Muscle layer of colon (tissue), 2 donors: Measurements from ENCODE around the gene RTN4R.

ENCODE experiments used
- H3K27ac ChIP-seq: one replicate; pipeline ENCODE4 v1.7.0; 2013; ENCODE audit warnings: low read depth, mild to moderate bottlenecking, low read length, moderate library complexity
- H3K27me3 ChIP-seq, 2 donors: one replicate each; pipeline ENCODE4 v1.7.0; 2013; ENCODE audit warnings: low read length in 2 of 2, mild to moderate bottlenecking in 2 of 2; ENCODE audit not compliant: insufficient read depth in 2 of 2, control insufficient read depth in 1 of 2
- H3K36me3 ChIP-seq: one replicate; pipeline ENCODE4 v1.7.0; 2013; ENCODE audit warnings: mild to moderate bottlenecking, low read length; ENCODE audit not compliant: insufficient read depth
- H3K4me1 ChIP-seq: one replicate; pipeline ENCODE4 v1.7.0; 2013; ENCODE audit warnings: mild to moderate bottlenecking, low read length; ENCODE audit not compliant: insufficient read depth
- H3K4me3 ChIP-seq, 2 donors: one replicate each; pipeline ENCODE4 v1.7.0; 2013; ENCODE audit warnings: low read length in 2 of 2, low read depth in 1 of 2, mild to moderate bottlenecking in 1 of 2, moderate library complexity in 1 of 2
- H3K9ac ChIP-seq: one replicate; pipeline ENCODE4 v1.7.0; 2013; ENCODE audit warnings: low read length
- H3K9me3 ChIP-seq: one replicate; pipeline ENCODE4 v1.7.0; 2013; ENCODE audit warnings: mild to moderate bottlenecking, low read length
- donor health status: abdominal sarcoma.
- donor health status: Adenocarcinoma of cecum.

Gene RTN4R

DNA sequence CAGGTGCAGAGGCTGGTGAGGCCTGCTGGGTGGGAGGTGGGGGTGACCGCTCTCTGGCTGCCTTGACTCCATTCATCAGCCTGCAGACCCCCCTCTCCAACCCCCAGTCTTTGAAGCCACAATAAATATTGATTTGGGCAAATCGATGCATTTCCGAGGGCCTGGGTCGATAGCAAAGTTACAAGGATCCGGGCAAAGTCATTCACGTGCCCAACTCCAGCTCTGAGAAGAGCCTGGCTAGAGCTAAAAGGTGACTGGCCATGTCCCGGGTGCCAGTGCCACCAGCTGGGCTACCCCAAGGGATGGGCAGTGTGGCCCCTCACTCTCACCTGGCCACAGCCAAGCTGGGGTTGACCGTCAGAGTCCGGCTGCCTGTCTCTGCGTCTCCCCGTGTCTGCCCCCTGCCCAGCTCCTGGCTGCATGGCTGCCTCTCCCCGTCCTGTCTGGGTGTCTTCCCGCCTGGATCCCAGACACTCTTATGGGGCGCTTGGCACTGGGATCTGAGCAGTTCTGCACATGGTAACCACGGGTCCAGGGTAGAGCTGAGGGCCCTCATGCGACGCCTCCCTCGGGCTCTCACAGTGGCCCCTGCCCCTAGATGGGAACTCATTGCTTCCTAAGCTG is 70.6 kb downstream of the RTN4R start:
- H3K9me3 ChIP-seq, result no peaks in the 10 kb centered on the region
- H3K9ac ChIP-seq, result no peak overlapping the region
- no peaks in the 10 kb centered on the region for H3K36me3 ChIP-seq
- H3K27me3 ChIP-seq, result no peaks in the 10 kb centered on the region
- H3K4me3 ChIP-seq, result no peak overlapping the region
- H3K4me1 ChIP-seq, result no peaks in the 10 kb centered on the region
- no peak overlapping the region for H3K27ac ChIP-seq

DNA sequence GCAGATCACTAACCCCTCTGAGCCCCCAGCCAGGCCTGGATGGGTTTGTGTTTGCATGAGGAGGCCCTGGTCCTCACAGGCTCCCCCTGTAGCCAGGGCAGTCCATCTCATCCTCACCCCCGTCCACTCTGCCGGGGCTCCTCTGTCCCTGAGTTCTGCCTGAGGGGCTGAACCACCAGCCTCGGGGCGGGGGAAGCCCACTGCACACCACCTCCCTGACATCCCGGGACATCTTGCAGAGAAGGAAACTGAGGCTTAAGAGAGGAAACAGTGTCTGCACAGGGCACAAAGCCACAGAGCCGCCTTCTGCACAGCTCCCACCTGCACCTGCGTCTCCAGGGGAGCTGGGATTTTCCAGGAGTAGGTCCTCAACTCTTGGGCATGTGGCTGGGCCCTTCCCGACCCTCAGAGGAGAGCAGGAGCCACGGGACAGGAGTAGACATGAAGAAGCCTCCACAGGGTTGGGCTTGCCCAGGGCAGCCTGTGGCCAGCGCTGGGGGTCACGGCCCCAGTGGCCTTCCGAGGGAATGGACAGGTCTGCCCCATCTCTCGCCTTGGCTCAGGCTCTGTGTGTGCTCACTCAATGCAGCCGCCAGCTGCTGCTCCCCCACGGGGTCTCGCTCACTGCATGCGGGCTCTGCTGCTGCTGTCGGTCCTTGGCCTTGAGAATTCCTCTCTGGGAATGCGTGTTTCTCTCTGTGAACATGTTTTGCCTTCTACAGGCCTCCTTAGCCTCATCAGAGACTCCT is 71.8 kb downstream of the RTN4R start:
- no peak overlapping the region for H3K27ac ChIP-seq
- H3K27me3 ChIP-seq, result no peaks in the 10 kb centered on the region
- H3K4me1 ChIP-seq, result no peaks in the 10 kb centered on the region
- no peaks in the 10 kb centered on the region for H3K36me3 ChIP-seq
- H3K9me3 ChIP-seq, result no peaks in the 10 kb centered on the region
- H3K4me3 ChIP-seq, result no peak overlapping the region
- H3K9ac ChIP-seq, result no peak overlapping the region

DNA sequence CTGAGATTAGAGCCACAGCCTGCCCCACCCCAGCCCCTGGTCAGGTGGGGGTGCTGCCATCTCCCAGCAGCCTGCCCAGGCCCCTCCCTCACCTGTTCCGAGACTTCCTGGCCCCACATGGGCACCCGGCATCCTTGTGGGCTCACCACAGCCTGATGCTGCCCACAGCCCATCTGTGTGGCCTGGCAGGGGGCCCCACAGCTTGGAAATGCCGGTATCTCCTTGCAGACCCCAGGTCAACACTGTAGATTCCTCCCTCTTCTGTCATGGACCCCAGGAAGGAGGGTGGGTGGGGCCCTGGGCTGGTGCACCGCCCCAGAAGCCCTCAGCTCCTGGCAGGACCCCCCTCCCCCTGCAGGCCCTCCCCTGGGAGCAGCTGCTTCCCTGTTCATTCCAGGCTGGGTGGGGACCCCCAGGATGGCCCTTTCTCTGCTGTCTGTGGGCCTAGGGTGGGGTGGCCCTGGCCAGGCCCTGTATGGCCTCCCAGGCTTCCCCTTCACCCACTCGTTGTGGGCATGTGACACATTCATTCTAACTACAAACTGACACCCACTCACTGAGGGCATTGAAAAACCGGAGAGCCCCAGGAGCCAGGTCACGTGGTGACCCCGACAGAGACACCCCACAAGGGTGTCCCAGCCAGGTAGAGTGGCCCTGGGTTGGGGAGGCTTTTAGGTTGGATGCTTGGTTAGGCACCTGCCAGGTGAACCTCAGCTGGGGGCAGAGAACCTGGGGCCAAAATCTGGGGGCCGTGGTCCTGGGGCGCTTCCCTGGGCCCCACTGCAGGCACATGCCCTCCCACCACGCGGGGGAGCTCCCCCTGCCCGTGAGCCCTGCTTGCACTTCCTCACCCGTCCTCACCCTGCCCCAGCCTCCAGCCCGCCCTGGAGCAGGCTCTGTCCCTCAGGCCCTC is 73.2 kb downstream of the RTN4R start:
- H3K36me3 ChIP-seq, result no peaks in the 10 kb centered on the region
- H3K4me3 ChIP-seq, result no peak overlapping the region
- H3K9ac ChIP-seq, result no peak overlapping the region
- H3K9me3 ChIP-seq, result no peaks in the 10 kb centered on the region
- no peaks in the 10 kb centered on the region for H3K27me3 ChIP-seq
- H3K27ac ChIP-seq, result no peak overlapping the region
- no peaks in the 10 kb centered on the region for H3K4me1 ChIP-seq

DNA sequence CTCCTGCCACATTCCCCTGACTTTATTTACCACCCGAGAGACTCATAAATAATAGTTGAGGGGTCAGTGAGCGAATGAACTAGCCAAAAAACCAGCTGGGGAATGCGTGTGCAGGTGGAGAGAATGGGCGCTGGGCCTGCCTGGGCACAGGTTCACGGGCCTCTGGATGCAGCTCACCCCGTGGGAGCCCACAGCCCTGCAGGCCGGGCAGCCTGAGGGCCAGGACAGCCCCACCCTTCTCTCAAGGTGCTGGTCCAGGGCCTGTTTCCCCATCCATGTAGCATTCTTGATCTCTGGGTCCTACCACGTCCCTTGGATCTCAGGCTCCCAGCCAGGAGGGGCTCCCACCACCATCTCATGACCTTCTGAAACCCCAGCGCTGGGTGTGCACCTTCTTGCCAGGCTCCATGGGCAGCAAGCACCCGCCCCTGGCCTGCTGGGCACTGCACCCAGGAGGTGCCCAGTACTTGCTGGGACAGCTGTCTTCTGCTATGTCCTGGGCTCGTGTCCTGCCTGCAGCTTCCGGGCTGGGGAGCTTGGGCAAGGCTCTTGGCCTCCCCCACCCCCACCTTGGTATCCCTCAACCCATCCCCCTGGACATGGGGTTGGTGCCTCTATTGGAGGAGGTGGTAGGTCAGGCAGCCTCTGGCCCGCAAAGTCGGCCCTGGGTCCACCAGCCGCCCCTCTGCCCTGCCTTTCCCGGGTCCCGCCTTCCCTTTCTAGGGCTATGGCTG is 74.2 kb downstream of the RTN4R start:
- Histone ChIP-seq H3K4me1 (no peaks in the 10 kb centered on the region), H3K27me3 (no peaks in the 10 kb centered on the region), H3K9me3 (no peaks in the 10 kb centered on the region), H3K36me3 (no peaks in the 10 kb centered on the region), H3K9ac (no peak overlapping the region), H3K4me3 (no peak overlapping the region), H3K27ac (no peak overlapping the region)

DNA sequence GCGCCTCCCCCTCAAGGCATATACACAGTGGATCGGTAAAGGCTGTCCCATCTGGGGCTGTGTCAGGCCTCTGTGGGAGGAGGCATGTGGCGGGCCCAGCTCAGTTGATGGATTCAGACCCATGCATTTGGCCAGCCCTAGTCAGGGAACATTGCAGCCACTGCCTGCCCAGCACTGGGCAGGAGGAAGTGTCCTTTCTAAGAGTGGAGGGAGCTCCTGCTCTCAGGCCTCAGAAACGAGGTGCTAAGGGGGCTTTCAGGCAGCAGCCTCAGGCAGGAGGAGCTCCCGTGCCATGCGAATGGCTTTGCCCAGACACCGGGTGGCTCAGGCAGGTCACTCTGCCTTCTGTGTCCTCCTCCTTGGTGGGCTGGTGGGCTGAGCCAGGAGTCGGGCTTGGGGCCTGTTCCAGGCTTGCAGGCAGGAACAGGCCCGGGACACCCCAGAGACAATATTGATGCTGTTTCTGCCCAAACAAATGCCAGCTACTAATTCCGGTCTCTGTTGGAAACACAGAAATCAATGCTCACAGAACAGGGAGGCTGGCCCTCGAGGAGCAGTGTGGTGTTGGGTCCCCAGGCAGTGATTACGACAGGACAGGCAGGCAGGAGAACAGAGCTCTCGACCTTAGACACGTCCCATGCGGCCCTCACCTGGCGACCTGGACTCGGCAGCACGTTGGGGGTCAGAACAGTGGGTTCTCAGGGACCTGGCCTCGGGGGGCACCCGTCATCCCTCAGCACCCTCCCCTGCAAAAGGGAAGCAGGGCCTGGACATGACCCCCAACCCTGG is 75.0 kb downstream of the RTN4R start:
- H3K27me3 ChIP-seq, result no peaks in the 10 kb centered on the region
- H3K27ac ChIP-seq, result no peak overlapping the region
- H3K9me3 ChIP-seq, result no peaks in the 10 kb centered on the region
- H3K9ac ChIP-seq, result no peak overlapping the region
- no peak overlapping the region for H3K4me3 ChIP-seq
- no peaks in the 10 kb centered on the region for H3K4me1 ChIP-seq
- H3K36me3 ChIP-seq, result no peaks in the 10 kb centered on the region

DNA sequence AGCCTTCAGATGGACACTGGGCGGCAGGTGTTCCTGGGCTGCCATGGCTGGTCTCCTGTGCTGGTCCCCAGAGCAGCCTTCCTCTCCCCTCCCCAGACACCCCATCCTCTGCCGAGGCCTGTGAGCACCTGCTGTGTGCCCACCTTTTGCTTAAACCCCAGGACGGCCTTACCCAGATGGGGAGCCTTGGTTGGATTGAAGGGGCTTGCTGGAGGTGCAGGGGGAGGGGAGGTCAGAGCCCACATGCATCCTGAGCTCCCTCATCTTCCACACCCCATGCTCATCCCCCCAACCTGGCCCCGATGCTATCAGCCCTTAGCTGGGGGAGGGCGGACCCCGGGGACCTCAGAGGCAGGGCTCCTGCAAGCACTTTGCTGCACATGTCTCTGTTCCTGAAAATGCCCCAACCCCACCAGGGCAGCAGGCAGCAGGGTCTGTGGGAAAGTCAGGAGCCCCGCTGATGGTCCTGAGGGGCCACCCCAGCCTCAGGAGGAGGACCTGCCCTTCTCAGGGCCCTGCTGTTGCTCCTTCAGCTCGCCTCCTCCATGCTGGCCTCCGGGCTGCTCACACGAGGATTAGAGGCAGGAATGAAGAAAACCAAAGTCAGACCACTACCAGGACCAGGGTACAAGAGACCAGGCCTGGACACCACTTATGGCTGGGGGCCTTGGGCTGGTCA is 75.7 kb downstream of the RTN4R start:
- no peaks in the 10 kb centered on the region for H3K9me3 ChIP-seq
- no peak overlapping the region for H3K9ac ChIP-seq
- H3K27me3 ChIP-seq, result no peaks in the 10 kb centered on the region
- H3K4me3 ChIP-seq, result no peak overlapping the region
- no peaks in the 10 kb centered on the region for H3K36me3 ChIP-seq
- H3K27ac ChIP-seq, result no peak overlapping the region
- H3K4me1 ChIP-seq, result no peaks in the 10 kb centered on the region

DNA sequence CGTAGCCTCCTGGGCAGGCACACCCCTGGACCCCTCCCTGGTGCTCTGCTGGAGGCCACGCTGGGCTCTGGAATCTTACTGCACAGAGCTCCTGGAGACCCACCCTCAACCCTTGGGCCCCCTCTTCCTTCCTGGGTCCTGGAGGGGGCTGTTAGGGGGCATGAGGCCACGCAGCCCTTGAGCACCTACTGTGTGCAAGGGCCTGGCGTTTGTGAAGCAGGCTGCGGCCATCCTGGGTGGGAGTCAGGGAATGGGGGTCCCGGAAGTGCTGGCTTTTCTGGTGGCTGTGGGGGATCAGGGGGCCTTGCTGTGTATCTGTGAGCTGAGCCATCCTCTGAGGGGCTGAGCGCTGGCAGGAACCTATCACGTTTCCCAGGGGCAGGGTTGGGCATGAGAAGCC is 76.3 kb downstream of the RTN4R start:
- H3K9me3 ChIP-seq, result no peaks in the 10 kb centered on the region
- no peaks in the 10 kb centered on the region for H3K4me1 ChIP-seq
- no peaks in the 10 kb centered on the region for H3K36me3 ChIP-seq

More for the DNA sequence above, 76.3 kb downstream of the RTN4R start:
- no peaks in the 10 kb centered on the region for H3K27me3 ChIP-seq
- no peak overlapping the region for H3K4me3 ChIP-seq
- H3K9ac ChIP-seq, result no peak overlapping the region
- no peak overlapping the region for H3K27ac ChIP-seq
